NCI-H2196 treated with DMSO at 0.1 percent for 48 hours (cell line): Measurements from ENCODE around the gene PPM1H.
"Not testable (repeated sequence)": the region's sequence is repeated elsewhere in the genome, so short reads cannot be mapped to it uniquely, and the experiment has no call there.

ENCODE experiments used
- DNase-seq: peaks from one replicate; lab custom pipeline; 2025; ENCODE audit not compliant: unreplicated experiment; lab: John Stamatoyannopoulos, UW

Gene PPM1H

DNA sequence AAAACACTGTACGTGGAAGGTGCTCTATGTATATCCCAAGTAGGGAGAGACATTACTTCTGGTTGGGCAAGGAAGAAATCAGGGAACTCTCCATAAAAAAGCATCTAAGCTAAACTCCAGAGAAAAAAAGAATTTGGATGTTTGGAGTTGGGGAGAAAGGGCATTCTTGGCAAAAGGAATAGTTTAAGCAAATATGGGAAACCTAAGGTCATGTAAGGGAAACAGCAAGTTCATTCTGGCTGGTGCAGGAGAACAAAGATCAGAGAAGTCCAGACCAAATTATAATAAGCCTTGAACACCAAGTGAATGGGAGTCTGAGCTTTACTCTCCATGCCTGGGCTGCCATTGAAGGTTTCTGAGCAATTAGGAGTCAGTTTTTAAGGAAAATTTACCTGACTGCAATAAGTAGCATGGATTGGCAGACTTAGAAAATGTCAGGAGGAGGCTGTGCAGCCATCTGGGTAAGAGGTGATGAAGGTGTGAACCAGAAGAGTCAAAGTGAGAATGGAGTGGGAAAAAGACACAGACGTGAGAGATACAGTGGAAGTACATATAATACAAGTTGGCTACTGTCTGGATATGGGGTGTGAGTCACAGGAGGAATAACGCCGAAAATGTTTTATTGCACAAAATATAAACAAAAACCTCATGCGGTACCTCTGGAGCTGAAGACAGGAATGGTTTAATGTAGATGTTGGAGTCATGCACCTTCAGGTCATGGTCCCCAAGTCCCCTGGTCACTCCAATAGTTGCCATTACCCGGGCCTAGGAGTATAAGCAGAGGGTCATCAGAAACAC is 245.7 kb downstream of the PPM1H start:
- no peak for DNase-seq

DNA sequence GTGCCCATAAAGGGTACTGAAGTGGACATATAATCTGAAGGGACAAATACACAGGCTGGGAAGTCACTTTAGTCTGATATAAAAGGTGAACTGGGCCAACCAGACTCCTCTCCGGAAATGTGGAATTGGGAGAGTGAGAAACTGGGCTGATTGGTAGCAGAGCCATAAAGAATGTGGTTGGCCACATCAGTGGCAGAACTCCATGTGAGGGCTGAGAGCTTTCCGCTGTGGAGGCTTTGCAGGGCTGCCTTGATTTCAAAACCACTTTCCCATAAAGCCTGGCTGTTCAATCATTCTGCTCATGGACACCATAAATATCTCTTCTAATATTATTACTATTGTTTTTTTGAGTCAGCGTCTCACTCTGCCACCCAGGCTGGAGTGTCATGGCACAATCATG is 248.0 kb downstream of the PPM1H start:
- no peak for DNase-seq

GRCh38 chr12:62684570-62685295 is 250.2 kb downstream of the PPM1H start:
- no peak for DNase-seq

DNA sequence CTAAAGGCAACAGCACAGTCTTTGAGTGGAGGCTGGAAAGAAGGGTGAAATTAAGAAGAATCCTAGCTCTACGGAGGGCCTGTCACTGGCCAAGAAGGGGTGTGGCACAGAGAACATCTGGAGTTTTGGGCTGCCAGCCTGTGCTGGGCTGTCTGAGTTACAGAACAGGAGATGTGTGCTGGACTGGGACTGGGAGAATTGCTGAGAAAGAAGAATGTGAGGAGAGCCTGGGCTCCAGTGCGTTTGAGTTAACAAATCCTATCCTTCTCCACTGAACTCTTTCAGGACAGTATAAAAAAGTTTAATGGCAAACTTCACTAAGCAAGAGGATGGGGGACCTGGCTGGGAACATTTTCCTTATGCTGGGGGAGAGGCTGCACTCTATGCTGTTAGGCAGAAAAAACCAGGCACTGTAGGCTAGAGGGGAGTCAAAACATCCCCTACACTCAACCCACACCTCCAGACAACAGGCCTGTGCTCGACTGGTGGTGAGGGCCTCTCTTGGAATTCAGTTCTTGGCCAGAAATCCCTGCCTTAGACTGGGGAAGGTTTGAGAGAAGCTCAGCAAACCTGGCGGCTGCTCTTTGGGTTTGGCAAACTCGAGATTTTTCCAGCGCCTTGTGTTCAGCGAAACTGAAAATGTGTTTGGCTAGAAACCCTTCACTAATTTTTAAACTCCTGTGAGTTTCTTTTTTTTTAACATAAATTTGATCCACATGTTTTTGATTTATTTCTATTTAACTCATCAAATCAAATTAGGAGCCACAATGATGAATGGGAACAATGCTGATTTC is 251.0 kb downstream of the PPM1H start:
- no peak for DNase-seq

GRCh38 chr12:62681306-62681705 is 253.6 kb downstream of the PPM1H start:
- no peak for DNase-seq

DNA sequence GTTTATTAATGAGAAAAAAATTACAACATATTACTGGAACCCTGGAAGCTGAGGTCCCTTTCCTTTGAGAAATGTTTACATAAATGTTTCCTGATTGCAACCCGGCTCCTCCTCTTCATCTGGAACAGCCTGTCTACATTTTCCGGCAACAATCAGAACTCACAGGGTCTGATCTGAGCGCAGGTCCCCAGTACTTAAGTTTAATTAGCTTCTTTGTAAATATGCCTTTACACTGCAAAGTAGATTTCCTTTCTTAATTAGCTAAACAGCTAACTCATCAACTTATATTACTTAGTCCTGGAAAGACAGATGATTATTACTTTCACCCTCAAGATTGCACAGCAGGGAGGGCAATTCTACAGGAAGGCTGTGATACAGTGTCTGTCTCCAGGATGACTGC is 255.3 kb downstream of the PPM1H start:
- no peak for DNase-seq

- DNase-seq: no peak
Observed at GRCh38 chr12:62677355-62677754, 257.6 kb downstream of the PPM1H start.

DNA sequence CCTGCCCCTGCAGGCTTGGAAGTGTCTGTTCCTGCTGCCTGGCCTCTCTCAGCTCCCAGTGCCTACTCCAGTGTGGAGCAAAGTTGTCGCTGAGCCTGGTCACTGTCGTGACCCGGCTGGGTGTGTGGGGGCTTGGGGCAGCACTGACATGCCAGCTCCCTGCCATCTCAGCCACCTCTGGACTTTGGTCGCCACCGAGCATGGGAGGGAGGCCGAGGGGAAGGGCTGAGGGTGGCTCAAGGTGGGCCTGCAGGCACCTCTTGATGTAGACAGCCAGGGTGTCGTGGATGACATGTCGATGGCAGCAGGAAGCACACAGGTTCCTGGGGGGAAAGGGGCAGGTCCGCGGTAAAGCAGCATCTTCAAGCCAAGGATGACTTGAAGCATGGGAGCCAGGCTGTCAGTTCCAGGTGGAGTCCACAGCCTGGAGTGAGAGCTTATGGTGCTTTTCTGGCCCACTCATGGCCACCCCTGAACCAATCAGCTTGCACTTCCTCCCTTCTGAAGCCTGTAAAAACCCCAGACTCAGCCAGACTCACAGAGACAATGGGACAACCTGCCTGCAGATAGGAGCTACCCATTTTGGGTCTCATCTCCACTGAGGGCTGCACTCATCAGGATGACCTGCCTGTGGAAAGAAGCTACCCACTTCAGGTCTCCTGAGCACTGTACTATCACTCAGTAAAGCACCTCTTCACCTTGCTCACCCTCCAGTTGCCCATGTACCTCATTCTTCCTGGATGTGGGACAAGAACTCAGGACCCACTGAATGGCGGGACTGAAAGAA is 258.2 kb downstream of the PPM1H start:
- DNase-seq: no peak

DNA sequence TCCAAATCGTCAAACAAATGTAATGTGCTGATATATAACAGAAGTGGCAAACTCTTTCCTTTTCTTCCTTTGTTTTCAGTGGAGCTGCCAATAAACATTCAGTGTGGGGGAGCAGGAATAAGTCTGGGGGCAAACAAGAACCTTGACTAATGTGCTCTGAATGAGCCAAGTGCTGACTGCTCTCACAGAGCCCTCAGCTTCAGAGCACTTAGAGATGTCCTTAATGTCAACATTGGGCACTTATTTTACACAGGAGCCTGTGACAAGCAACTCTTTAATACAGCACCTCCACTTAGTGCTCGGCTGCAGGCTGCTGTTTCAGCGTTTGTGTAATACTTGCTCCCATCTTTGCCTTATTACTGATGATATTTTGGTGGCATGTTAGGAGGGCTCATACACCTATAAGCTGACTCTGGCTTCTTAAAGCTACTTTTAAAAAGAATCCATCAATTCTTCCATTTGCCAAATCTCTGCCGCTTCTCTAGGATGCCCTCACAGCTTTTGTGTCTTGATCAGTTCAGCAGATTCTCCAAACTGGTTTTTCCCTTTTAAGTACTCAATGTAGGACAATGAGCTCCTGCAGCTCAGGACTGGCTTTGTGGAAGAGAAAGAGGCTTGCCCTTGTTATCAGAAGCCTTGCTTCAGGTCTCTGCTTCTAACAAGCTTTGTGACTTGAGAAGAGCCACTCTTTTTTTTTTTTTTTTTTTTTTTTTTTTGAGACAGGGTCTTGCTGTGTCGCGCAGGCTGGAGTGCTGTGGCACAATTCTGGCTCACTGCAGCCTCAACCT is 261.7 kb downstream of the PPM1H start:
- no peak for DNase-seq

GRCh38 chr12:62670986-62671720 is 263.8 kb downstream of the PPM1H start:
- no peak for DNase-seq

DNA sequence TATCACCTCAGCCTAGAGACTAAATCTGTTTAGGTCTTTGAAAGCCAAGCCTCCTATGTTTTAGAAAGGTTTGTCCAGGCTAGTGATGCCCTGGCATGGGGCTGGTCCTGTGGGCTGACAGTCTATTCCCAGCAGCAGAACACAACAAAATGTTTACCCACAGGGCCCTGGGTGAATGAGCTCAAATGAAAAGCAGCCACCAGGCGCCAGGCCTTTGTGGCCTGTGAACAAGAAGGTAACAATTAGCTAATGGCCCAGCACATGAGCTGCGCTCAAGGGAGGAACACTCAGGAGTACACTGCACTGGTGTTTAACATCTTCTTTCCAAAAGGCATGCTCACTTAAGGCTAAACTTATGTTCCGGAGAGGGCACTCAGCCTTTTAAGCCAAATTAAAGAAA is 266.2 kb downstream of the PPM1H start:
- DNase-seq: no peak

- DNase-seq: not testable (repeated sequence)
Observed at GRCh38 chr12:62664951-62665350, 270.0 kb downstream of the PPM1H start.

- no peak for DNase-seq
Observed at GRCh38 chr12:62660756-62661155, 274.2 kb downstream of the PPM1H start.

- DNase-seq: no peak
Observed at GRCh38 chr12:62659453-62660295, 275.3 kb downstream of the PPM1H start.

GRCh38 chr12:62658910-62659309 is 276.0 kb downstream of the PPM1H start:
- no peak for DNase-seq

GRCh38 chr12:62657363-62657632 is 277.7 kb downstream of the PPM1H start:
- DNase-seq: no peak

GRCh38 chr12:62656591-62657362 is 278.2 kb downstream of the PPM1H start:
- DNase-seq: no peak

DNA sequence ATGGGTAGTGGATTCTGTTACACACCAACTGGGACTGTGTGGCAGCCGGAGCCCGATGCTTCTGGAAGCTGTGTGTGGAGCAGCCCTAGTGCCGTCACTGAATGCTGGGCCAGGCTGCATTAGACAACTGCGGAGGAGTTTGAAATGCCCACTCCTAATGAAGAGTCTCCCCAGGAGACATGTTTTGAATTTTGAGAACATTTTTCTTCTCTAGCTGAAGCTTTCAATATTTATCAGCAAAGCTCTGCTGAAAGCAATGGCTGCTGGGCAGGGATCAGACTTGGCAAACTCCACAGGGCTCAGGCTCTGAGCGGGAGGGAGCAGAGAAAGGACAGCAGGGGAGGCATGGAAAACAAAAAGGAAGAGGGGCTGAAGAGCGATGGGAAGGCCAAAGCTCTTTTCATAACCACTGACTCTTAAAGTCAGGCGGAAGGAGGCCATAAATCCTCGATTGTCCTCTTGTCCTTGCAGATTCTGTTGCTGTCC is 279.2 kb downstream of the PPM1H start:
- DNase-seq: no peak
